ENCODE data around the gene ANKRD35.
A peak's percentile ranks its signal among the peaks of the same experiment; 100 is the strongest.
"Not testable (repeated sequence)": the region's sequence is repeated elsewhere in the genome, so short reads cannot be mapped to it uniquely, and the experiment has no call there.

ANKRD35 gene, protein sequence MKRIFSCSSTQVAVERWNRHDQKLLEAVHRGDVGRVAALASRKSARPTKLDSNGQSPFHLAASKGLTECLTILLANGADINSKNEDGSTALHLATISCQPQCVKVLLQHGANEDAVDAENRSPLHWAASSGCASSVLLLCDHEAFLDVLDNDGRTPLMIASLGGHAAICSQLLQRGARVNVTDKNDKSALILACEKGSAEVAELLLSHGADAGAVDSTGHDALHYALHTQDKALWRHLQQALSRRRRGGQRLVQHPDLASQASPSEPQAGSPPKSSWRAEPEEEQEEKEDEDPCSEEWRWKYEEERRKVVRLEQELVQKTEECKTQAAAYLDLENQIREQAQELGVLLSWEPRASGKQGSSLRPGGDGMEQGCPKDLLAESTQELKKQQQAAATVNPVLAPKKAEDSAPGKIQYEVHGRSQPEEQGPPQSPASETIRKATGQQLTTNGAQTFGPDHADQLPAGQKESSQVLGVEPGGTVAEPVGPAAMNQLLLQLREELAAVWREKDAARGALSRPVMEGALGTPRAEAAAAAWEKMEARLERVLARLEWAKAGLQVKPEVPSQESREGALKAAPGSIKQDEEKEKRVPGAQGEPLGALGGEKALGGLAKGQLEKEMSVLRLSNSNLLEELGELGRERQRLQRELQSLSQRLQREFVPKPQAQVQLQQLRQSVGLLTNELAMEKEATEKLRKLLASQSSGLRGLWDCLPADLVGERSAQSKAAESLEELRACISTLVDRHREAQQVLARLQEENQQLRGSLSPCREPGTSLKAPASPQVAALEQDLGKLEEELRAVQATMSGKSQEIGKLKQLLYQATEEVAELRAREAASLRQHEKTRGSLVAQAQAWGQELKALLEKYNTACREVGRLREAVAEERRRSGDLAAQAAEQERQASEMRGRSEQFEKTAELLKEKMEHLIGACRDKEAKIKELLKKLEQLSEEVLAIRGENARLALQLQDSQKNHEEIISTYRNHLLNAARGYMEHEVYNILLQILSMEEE

DNA sequence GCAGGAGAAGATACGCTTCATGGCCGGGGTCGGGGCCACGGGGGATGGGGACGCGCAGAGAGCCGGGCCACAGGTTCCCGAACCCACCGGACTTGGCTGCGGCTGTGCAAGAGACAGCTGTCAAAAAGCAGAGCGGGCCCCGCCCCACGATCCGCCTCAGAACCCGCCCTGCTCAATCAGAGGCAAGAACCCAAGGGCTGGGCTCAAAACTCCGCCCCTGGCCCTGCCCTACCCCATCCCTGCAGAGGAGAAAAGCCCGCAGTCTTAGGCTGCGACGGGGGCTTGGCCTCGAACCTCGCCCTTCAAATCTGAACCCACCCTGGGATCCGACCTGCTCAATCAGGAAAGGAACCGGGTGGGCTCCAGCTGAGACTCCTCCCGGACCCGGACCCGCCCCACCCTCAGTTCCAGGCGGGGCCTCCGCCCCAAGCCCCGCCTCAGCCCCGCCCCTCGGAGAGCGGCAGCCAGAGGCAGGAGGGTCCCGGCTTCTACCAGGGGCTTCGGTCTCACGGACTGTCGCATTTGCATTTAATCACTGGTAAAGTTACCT, at the start of gene ANKRD35:
TSS of gene ANKRD35 (minus strand) at position 129 of the 550 bp plus-strand sequence. CDS start at position 21, 108 bp downstream.
- peak within 1 kb of the TSS; percentile 81 for H3K4me3 Mint-ChIP-seq
- no peak within 1 kb of the TSS for H3K27ac Mint-ChIP-seq
- no peaks in the 10 kb centered on the region for H3K36me3 Mint-ChIP-seq (ENCODE audit: low read depth)
- H3K4me1 Mint-ChIP-seq (ENCODE audit: low read depth) = peaks cover 19% of the 10 kb centered on the region
- H3K27me3 Mint-ChIP-seq = peaks cover 28% of the 10 kb centered on the region
- H3K9me3 Mint-ChIP-seq = no peaks in the 10 kb centered on the region

DNA sequence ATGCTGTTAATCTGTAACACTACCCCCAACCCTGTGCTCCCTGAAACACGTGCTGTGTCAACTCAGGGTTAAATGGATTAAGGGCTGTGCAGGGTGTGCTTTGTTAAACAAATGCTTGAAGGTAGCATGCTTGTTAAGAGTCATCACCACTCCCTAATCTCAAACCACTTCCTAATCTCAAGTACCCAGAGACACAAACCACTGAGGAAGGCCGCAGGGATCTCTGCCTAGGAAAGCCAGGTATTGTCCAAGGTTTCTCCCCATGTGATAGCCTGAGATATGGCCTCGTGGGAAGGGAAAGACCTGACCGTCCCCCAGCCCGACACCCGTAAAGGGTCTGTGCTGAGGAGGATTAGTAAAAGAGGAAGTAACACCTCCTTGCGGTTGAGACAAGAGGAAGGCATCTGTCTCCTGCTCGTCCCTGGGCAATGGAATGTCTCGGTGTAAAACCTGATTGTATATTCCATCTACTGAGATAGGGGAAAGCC, 46.9 kb upstream of the ANKRD35 start:
- not testable (repeated sequence) for H3K27me3 Mint-ChIP-seq, H3K9me3 Mint-ChIP-seq
- H3K27ac Mint-ChIP-seq = peak overlapping the region; percentile 84
- H3K4me3 Mint-ChIP-seq = peak overlapping the region; percentile 54
- H3K36me3 Mint-ChIP-seq (ENCODE audit: low read depth) = peaks cover 45% of the 10 kb centered on the region
- H3K4me1 Mint-ChIP-seq (ENCODE audit: low read depth) = peaks cover 32% of the 10 kb centered on the region

DNA sequence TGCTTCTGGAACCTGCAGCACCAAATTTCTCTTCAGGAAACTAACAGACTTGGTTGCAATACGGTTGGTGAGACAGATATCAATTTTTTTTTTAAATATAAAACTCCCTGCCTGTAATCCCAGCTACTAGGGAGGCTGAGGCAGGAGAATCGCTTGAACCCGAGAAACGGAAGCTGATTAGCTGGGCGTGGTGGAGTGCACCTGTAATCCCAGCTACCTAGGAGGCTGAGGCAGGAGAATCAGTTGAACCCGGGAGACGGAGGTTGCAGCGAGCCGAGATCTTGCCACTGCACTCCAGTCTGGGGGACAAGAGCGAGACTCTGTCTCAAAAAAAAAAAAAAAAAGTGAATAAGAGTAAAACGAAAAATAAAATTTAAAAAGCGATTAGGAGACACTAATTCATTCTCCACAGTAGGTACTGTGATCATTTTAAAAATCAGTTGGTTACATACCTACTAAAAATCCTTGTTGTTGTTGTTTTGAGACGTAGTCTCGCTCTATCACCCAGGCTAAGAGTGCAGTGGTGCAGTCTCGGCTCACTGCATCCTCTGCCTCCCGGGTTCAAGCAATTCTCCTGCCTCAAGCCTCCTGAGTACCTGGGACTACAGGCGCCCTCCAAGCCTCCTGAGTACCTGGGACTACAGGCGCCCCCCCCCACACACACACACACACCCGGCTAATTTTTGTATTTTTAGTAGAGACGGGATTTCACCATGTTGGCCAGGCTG, 42.4 kb upstream of the ANKRD35 start:
- Mint-ChIP-seq H3K27ac (no peak overlapping the region), H3K9me3 (no peaks in the 10 kb centered on the region), H3K27me3 (no peaks in the 10 kb centered on the region), H3K36me3 (ENCODE audit: low read depth) (peaks cover 22% of the 10 kb centered on the region), H3K4me1 (ENCODE audit: low read depth) (peaks cover 29% of the 10 kb centered on the region), H3K4me3 (no peak overlapping the region)

DNA sequence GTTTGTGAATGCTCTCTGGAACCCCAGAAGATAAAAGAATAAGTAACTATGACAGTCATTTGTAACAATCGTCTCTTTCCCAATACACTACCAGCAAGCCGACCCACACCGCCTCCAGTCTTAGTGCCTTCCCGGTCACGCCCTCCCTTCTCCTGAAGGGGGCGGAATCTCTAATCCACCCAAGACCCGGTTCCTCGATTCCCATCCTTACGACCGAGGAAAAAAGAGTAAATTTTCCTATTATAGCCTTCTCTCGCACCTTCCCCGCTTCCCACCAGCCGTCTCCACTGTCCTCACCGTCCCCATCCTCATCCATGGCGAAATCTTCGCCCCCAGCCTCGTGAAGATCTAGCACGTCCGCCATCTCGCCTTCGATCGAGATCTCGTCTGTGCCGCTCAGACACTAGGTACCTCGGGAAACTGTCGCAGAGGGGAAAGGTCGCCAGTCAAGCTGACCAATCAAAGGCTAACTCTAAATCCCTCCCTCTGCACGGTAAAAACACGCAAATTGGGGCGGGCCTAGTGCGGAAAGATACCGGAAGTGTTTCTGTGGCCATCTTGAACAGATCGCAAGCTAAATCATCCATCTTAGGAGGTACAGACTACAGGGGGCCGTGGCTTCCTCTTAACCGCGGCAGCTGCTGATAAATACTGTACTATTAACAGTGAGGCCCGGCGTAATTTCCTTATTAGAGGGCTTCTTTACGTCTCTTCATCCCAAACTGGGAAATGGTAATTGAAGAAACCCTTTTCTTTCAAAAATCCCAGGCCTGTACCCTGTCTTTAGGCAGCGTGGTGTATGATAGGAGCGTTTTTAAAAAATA, 41.6 kb upstream of the ANKRD35 start, which contains the start of gene RBM8A:
TSS of gene RBM8A (minus strand) at position 422 of the 824 bp plus-strand sequence. CDS start at position 364, 58 bp downstream.
- Mint-ChIP-seq H3K27me3 (no peaks in the 10 kb centered on the region), H3K4me1 (ENCODE audit: low read depth) (peaks cover 22% of the 10 kb centered on the region), H3K4me3 (no peak within 1 kb of the TSS), H3K9me3 (no peaks in the 10 kb centered on the region), H3K36me3 (ENCODE audit: low read depth) (peaks cover 27% of the 10 kb centered on the region), H3K27ac (no peak within 1 kb of the TSS)

DNA sequence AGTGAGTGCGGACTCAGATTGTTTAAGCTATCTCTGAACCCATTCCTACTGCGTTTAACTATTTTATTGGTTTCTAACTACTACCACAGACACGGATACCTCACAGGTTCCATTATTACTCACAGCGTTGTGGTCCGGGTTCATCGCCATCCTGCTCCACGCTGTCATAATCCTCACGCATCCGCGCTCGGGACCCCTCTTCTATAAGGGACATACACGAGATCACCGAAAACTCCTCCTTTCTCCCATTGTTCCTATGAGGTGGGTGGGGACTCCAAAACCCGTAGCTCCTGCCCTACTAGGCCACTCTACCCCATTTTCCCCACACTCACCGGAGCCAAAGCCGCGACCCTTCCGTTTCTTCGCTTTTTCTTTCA, 41.0 kb upstream of the ANKRD35 start:
- H3K9me3 Mint-ChIP-seq = no peaks in the 10 kb centered on the region
- H3K27ac Mint-ChIP-seq = no peak overlapping the region
- no peak overlapping the region for H3K4me3 Mint-ChIP-seq
- H3K27me3 Mint-ChIP-seq = no peaks in the 10 kb centered on the region
- peaks cover 25% of the 10 kb centered on the region for H3K36me3 Mint-ChIP-seq (ENCODE audit: low read depth)
- peaks cover 17% of the 10 kb centered on the region for H3K4me1 Mint-ChIP-seq (ENCODE audit: low read depth)

DNA sequence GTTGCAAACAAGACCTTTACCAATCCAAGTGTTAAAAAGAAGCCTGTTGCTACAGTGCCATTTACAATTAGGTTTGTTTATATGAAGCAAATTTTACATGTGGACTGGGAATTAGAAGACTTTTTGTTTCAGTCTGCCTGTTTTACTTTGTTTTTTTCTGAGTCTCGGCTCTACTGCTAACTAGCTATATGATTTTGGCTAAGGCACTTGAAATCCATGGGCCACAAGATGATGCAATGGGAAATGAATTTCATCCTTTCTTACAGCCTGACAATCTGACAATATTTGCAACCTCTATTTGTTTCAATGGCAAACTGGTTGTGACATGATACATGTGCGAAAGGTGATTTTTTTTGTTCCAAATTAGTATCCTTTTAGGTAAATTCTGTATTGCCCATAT, 36.6 kb upstream of the ANKRD35 start:
- Mint-ChIP-seq H3K27ac (peak overlapping the region; percentile 21), H3K4me3 (no peak overlapping the region), H3K4me1 (ENCODE audit: low read depth) (peaks cover 39% of the 10 kb centered on the region), H3K27me3 (no peaks in the 10 kb centered on the region), H3K9me3 (no peaks in the 10 kb centered on the region), H3K36me3 (ENCODE audit: low read depth) (peaks cover 21% of the 10 kb centered on the region)

DNA sequence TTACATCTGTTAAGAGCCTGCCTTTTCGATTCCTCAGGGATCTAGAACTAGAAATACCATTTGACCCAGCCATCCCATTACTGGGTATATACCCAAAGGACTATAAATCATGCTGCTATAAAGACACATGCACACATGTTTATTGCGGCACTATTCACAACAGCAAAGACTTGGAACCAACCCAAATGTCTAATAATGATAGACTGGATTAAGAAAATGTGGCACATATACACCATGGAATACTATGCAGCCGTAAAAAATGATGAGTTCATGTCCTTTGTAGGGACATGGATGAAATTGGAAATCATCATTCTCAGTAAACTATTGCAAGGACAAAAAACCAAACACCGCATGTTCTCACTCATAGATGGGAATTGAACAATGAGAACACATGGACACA, 34.6 kb upstream of the ANKRD35 start:
- peaks cover 55% of the 10 kb centered on the region for H3K4me1 Mint-ChIP-seq (ENCODE audit: low read depth)
- not testable (repeated sequence) for H3K9me3 Mint-ChIP-seq, H3K27me3 Mint-ChIP-seq
- peaks cover 34% of the 10 kb centered on the region for H3K36me3 Mint-ChIP-seq (ENCODE audit: low read depth)
- H3K27ac Mint-ChIP-seq = peak overlapping the region; percentile 72
- H3K4me3 Mint-ChIP-seq = peak overlapping the region; percentile 93

DNA sequence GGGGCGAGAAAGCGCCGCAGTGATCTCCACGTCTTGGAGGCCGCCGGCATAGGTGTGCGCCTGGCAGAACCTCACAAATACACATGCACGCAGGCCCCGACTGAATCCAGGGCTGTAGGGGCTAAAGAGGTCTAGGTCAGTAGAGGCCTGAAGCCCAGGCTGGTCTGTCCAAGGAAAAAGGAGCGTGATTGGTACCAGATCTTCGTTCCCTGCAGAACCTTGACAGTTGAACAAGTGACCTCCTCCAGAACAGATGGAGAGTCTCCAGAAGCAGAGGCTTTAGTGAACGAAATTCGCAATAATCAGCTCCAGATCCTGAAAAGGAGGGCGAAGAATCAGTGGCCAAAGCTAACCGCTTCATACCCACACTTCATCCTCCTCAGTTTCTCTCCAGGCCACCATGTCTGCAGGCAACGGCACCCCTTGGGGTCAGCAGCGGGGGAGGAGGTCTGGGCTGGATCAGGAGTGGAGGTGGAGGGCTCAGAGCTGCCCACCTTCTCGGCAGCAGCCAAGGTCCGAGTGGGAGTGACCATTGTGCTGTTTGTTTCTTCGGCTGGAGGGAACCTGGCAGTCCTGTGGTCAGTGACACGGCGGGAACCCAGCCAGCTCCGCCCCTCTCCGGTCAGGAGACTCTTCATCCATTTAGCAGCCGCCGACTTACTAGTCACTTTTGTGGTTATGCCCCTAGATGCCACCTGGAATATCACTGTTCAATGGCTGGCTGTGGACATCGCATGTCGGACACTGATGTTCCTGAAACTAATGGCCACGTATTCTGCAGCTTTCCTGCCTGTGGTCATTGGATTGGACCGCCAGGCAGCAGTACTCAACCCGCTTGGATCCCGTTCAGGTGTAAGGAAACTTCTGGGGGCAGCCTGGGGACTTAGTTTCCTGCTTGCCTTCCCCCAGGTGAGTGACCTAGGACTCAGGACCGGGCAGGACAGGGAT, 33.6 kb upstream of the ANKRD35 start:
- Mint-ChIP-seq H3K4me3 (peak overlapping the region; percentile 93), H3K36me3 (ENCODE audit: low read depth) (peaks cover 39% of the 10 kb centered on the region), H3K4me1 (ENCODE audit: low read depth) (peaks cover 55% of the 10 kb centered on the region), H3K9me3 (no peaks in the 10 kb centered on the region), H3K27ac (peak overlapping the region; percentile 90), H3K27me3 (no peaks in the 10 kb centered on the region)

DNA sequence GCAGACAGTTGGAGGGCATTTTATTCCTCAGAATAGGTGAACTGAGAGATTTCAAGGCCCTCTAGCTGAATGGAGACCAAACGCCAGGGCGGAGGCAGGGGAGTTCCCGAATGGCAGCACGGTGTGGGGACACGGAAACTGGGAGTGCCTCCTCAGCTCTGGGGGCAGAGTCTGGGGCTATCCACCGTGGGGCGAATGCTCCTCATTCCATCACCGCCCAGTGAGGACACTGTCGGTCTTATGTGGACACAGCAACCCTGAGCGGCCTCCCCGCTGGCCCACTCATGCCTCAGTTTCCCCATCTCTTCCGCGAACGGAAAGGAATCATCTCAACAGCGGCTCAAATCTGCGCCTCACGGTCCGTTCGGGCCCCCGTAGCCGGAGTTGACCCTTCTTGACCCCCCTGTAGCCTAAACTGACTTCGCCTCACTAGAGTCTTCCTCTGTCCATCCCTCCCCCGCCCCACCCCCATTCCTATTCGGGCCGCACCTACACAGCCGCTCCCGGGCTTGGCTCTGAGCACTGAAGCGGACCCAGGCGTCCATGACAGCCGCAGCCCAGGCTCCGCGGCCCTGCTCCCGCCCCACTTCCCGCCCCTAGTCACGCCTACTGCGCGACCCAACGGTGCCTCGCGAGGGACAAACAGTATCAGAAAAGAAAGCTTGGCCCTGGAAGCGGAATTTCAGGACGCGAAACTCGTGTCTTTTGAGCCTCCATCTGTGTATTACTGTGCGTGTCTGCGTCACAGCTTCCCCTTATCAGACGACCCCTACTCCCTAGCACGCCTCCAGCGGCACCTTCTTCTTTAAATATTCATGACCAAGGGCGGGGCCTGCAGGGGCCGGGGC, 32.7 kb upstream of the ANKRD35 start, which contains the start of gene PEX11B:
TSS of gene PEX11B (minus strand) at position 574 of the 848 bp plus-strand sequence. CDS start at position 545, 29 bp downstream.
- H3K4me3 Mint-ChIP-seq = peak within 1 kb of the TSS; percentile 93
- peak within 1 kb of the TSS; percentile 90 for H3K27ac Mint-ChIP-seq
- no peaks in the 10 kb centered on the region for H3K27me3 Mint-ChIP-seq
- H3K36me3 Mint-ChIP-seq (ENCODE audit: low read depth) = peaks cover 36% of the 10 kb centered on the region
- no peaks in the 10 kb centered on the region for H3K9me3 Mint-ChIP-seq
- H3K4me1 Mint-ChIP-seq (ENCODE audit: low read depth) = peaks cover 51% of the 10 kb centered on the region

DNA sequence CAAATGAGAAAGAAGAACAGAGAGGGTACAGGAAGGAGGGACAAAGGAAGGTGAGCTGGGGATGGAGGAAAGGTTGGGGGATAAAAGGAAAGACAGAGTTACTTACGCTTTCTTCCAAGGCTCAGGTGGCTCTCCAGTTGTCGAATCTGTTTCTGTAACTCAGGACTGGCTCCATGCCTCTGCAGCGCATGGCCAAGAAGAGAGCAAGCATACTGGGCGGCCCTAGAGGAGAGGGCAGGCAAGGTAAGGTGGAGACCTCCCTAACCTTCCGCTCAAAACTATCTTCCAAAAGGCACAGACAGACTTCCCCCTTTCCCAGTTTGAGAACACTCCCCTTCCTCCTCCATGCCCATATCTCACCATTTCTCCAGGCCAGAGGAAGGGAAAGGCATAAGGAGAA, 31.9 kb upstream of the ANKRD35 start:
- Mint-ChIP-seq H3K4me1 (ENCODE audit: low read depth) (peaks cover 47% of the 10 kb centered on the region), H3K27me3 (no peaks in the 10 kb centered on the region), H3K36me3 (ENCODE audit: low read depth) (peaks cover 28% of the 10 kb centered on the region), H3K9me3 (no peaks in the 10 kb centered on the region), H3K4me3 (peak overlapping the region; percentile 93), H3K27ac (peak overlapping the region; percentile 90)

DNA sequence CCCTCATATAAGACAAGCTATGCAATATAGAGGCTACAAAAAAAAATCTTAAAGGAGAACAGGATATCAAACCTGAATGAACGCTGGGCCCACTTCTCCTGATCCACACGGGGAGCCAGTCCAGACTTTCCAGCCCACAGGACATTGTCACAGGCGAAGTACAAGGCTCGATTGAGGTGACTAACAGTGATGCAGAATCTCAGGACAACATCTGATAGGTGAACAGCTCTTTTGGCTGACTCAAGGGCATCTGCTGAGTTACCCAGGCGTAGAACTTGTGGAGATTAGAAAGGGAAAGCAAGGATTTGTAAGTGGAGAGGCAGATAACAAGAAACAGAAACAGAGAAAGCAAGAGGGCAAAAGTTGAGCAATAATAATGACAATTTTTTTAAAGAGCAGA, 31.1 kb upstream of the ANKRD35 start:
- Mint-ChIP-seq H3K4me1 (ENCODE audit: low read depth) (peaks cover 51% of the 10 kb centered on the region), H3K9me3 (no peaks in the 10 kb centered on the region), H3K27ac (peak overlapping the region; percentile 89), H3K27me3 (no peaks in the 10 kb centered on the region), H3K36me3 (ENCODE audit: low read depth) (peaks cover 32% of the 10 kb centered on the region), H3K4me3 (peak overlapping the region; percentile 93)

DNA sequence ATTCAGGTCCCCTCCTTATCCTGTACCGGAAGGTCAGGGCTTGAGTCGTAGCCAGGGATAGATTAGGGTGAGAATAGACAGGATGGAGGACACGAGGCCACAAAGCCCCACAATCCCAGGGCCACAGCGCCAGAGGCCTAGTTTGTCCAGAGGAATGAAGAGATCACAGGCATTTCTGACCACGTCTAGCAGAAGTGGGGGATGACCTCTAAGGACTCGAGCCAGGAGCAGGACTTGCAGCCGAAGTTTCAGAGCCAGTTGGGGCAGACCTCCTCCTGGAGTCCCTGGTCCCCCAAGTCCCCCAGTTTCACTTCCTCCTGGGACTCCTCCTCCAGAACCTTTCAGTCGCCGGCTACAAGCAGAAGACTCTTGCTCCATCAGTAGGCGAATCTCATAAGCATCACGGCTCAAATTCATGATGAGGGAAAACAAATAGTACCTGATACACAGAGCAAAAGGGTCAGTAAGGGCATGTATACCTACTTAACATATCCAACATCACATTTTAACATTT, 26.5 kb upstream of the ANKRD35 start:
- H3K4me1 Mint-ChIP-seq (ENCODE audit: low read depth) = peaks cover 23% of the 10 kb centered on the region
- no peak overlapping the region for H3K4me3 Mint-ChIP-seq
- no peak overlapping the region for H3K27ac Mint-ChIP-seq
- no peaks in the 10 kb centered on the region for H3K27me3 Mint-ChIP-seq
- peaks cover 43% of the 10 kb centered on the region for H3K36me3 Mint-ChIP-seq (ENCODE audit: low read depth)
- no peaks in the 10 kb centered on the region for H3K9me3 Mint-ChIP-seq

Measured in stimulated activated naive CD8-positive, alpha-beta T cell treated with anti-CD3 and anti-CD28 coated beads, Interleukin-15, Interleukin-2, amounts not matched to agents 100 ng/mL and 50 ng/mL, for 24 hours (primary cell).